Hypothalamus (tissue), 51 donors: ENCODE data around the gene DGCR8.
A peak's percentile ranks its signal among the peaks of the same experiment; 100 is the strongest.

Experiments used
- DNase-seq, 51 donors: peaks; one replicate each; lab custom pipeline; 2025; lab: John Stamatoyannopoulos, UW

The DGCR8 gene

DNA sequence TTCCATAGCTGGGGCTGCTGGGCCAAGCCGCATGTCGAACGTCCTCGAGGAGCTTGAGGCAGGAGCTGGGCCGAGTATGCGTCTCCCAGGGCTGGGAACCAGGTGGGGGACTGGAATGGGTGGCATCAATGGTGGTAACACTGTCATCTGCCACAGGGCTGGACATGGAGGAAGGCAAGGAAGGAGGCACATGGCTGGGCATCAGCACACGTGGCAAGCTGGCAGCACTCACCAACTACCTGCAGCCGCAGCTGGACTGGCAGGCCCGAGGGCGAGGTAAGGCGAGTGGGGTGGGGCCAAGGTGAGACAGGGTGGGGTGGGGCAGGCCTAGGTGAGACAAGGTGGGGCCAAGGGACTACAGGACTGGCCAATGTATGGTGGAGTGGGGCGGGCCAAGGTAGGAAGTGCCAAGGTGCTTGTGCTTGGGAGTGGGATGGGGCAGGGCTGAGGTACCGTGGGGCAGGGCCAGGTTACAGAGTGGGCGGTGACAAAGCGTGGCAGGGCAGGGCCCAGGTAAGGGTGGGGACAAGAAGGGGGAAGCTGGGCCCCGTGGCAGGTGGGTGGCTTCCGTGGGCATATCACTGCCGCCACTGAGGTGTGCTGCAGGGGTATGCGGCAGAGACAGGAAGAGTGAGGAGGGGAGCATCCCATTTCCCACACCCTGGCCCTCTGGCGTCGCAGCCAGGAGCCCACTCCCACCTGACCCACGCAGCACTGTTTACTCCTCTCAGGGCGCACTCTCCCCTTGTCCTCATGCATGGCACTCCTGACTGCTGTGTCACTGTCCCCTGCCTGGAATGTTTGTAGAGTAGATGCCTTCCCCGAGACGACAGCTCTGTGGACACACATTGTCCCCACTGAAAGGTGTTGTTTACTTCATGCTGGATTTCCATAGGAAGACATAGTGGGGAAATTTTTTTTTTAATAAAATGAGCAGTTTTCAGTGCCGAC lies 27.5 kb upstream of the DGCR8 start:
- no peak for DNase-seq

DNA sequence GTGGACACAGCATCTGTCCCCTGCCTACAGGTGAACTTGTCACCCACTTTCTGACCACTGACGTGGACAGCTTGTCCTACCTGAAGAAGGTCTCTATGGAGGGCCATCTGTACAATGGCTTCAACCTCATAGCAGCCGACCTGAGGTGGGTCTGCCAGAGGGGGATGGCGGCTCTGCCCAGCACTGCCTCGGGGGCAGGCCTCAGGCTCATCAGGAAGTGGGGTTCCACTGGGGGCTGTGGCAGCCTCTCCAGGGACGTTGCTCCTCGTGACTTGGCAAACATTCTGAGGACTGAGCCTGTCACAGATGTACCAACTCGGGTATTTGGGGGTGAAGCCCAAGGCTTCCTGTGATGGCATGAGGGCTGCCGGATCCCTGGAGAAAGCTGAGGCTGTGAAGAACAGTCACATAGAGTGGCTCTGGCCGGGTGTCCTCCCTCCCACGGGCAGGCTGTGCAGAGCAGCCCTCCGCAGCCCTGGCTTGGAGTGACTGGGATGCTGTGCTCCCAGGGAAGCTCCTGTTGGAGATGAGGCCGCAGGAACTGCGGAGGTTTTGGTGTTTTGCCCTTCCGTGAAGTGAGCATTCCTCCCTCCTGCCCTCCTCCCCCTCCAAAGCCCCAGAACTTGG lies 26.5 kb upstream of the DGCR8 start:
- no peak for DNase-seq

GRCh38 chr22:20054034-20054427 lies 26.0 kb upstream of the DGCR8 start:
- no peak for DNase-seq

GRCh38 chr22:20054485-20054884 lies 25.6 kb upstream of the DGCR8 start:
- DNase-seq, result no peak

DNA sequence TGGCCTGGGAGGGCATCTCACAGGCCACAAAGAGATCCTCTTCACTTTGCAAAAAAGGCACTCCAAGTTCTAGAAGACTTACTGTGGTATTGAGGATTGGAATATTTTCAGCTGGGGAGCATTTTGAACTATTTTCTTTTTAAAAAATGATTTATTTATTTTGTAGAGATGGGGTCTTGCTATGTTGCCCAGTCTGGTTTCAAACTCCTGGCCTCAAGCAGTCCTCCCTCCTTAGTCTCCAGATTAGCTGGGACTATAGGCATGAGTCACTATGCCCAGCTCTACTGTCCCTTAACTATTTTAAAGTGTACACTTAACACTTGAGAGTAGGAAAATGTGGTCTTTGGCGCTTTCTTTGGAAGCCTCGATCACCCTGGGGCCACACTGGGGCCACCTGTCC lies 24.9 kb upstream of the DGCR8 start:
- no peak for DNase-seq

- no peak for DNase-seq
Measured at GRCh38 chr22:20055654-20056053, 24.4 kb upstream of the DGCR8 start.

GRCh38 chr22:20056161-20056560 lies 23.9 kb upstream of the DGCR8 start:
- no peak for DNase-seq

- DNase-seq, result peak in 1 of 51 donors; percentile 9
Measured at GRCh38 chr22:20056696-20057386, 23.2 kb upstream of the DGCR8 start.

- DNase-seq, result no peak
Measured at GRCh38 chr22:20057596-20058268, 22.3 kb upstream of the DGCR8 start.

DNA sequence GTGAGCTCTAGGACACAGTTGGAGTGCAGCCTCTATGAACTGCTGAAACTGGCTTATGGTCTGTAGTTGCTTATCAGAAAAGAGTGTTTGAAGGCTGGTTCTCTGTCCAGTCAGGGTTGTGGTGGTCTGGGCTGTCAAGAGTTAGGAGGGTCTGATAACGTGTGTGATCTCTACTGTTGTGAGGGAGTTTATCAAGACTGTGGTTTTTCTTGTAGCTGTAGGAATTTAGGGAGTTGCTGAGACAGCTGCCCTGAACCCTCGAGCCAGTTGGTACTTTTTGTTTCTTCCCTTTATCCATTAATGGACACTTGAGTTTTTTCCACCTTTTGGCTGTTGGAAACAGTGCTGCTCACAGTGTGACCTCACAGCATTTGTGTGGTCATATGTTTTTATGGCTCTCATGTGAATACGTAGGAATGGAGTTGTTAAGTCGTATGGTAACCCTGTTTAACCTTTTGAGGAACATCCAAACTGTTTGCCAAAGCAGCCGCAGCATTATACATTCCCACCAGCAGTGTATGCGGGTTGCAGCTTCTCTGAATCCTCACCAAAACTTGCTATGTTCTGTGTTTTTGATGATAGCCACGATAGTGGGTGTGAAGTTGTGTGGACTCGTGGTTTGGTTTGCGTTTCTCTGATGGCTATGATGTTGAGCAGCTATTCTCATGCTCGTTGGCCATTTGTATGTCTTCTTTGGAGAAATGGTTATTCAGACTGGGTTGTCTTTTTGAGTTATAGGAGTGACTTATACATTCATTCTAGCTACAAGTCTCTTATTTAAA lies 20.9 kb upstream of the DGCR8 start:
- no peak for DNase-seq

DNA sequence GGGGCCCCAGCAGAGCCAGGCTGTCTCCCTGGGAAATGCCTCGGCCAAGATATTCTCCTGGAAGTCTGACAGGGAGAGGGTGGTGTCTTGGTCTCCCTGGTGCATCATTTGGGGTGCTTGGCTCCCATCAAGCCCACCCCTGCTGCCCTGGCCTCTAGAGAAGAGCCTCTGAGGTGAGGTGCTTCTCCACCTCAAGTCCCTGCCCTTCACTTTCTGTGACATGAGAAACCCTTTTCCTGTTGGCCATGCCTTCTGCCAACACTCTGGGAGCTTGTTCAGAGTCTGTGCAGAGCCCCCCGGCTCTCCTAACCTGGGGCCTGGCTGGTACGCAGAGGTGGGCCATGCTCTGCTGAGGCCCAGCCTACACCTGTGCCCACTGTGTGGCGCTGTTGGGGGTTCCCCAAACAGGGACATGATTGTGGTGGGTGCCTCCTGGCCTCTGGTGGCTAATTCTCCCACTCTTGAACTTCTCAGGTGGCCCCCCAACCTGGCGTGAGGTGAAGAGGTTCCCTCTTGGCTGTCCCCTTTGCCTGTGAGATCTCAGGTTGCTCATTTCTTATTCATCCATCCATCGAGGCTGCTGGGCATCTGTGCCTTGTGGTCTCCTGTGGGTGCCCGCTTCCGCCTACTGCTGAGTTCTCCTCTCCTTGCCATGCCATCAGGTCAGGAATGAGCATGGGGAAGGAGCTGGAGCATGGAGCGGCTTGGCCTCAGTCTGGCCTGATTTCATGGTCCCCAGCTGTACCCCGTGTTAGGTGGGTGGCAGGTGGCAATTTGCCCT lies 19.2 kb upstream of the DGCR8 start:
- no peak for DNase-seq

DNA sequence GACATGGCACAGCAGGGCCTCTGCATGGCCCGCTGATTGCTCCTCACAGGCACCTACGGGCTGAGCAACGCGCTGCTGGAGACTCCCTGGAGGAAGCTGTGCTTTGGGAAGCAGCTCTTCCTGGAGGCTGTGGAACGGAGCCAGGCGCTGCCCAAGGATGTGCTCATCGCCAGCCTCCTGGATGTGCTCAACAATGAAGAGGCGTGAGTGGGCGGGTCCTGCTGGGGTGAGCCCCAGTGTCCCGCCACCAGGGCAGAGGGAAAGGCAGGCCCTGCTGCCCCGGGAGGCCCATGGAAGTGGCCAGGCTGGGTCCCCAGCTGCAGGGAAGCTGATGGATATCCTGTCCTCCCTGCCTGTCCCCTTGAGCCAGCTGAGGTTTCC lies 18.6 kb upstream of the DGCR8 start:
- peak in 1 of 51 donors; percentile 19 for DNase-seq

- DNase-seq, result no peak
Measured at GRCh38 chr22:20062043-20062765, 17.8 kb upstream of the DGCR8 start.

DNA sequence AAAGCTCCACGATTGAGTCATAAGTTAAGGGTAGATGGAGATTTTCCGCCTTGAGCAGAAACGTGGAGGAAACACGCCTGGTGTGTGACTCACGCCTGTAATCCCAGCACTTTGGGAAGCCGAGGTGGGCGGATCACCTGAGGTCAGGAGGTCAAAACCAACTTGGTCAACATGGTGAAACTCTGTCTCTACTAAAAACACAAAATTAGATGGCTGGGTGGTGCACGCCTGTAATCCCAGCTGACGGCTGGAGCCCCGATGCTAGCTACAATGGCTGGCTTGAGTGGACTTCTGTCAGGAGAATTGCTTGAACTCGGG lies 17.3 kb upstream of the DGCR8 start:
- no peak for DNase-seq

GRCh38 chr22:20063271-20064139 lies 16.5 kb upstream of the DGCR8 start:
- no peak for DNase-seq

GRCh38 chr22:20064140-20064480 lies 15.9 kb upstream of the DGCR8 start:
- DNase-seq, result no peak

DNA sequence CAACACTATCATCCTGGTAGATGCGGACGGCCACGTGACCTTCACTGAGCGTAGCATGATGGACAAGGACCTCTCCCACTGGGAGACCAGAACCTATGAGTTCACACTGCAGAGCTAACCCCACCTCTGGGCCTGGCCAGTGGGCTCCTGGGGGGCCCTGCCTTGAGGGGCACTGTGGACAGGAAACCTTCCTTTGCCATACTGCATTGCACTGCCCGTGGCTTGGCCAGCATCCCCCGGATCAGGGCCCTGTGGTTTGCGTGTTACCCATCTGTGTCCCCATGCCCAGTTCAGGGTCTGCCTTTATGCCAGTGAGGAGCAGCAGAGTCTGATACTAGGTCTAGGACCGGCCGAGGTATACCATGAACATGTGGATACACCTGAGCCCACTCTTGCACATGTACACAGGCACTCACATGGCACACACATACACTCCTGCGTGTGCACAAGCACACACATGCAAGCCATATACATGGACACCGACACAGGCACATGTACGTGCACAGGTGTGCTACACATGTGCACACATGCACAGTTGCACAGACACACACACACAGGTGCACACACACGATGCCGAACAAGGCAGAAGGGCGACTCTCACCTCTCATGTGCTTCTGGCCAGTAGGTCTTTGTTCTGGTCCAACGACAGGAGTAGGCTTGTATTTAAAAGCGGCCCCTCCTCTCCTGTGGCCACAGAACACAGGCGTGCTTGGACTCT lies 15.3 kb upstream of the DGCR8 start:
- DNase-seq, result no peak
